Bronchial epithelial cell (primary cell): Measurements from ENCODE around the gene SIAE. TPM values are rescaled to one million over a fixed set of nuclear protein-coding genes. Genes with fewer than 3 reads are reported as not detected.
A peak's percentile ranks its signal among the peaks of the same experiment; 100 is the strongest.

Experiments
- DNase-seq: peaks from one replicate; pipeline ENCODE4 v3.0.0-alpha.2; 2010; ENCODE audit warnings: low read depth
- FAIRE-seq: peaks from 2 replicates; lab custom pipeline; 2011; peaks lifted over from hg19 to GRCh38; lab: Jason Lieb, UNC
- H3K27me3 ChIP-seq: 2 replicates; pipeline ENCODE4 v1.5.1; 2011; ENCODE audit warnings: low read length; ENCODE audit not compliant: control insufficient read depth, insufficient read depth
- H3K36me3 ChIP-seq: 2 replicates; pipeline ENCODE4 v1.5.1; 2011; ENCODE audit warnings: low read length; ENCODE audit not compliant: control insufficient read depth, insufficient read depth
- H3K4me3 ChIP-seq: 2 replicates; pipeline ENCODE4 v1.5.1; 2011; ENCODE audit warnings: mild to moderate bottlenecking, low read depth, low read length, control low read depth
- CTCF ChIP-seq: IDR thresholded peaks from 2 replicates; pipeline ENCODE4 v1.5.1; 2011; ENCODE audit warnings: mild to moderate bottlenecking, moderate library complexity, low read length, control low read depth, inconsistent platforms; ENCODE audit not compliant: insufficient read depth, severe bottlenecking
- total RNA-seq: library from RNA; depleted of rRNA; stranded (reverse); fragments of >200 nt; gene quantifications from 2 replicates; pipeline ENCODE4 v1.2.1, GENCODE V29; 2014

SIAE gene
- total RNA-seq, 1 donor from 2014 or later, result 9.0 TPM

- no peak for TF ChIP-seq CTCF
- FAIRE-seq (no peak), DNase-seq (peak; percentile 76)
- H3K27me3 ChIP-seq, result peaks cover 3% of the 10 kb centered on the region
- H3K36me3 ChIP-seq, result peaks cover 13% of the 10 kb centered on the region
- H3K4me3 ChIP-seq, result peak within 1 kb of the TSS; percentile 79
Measured at GRCh38 chr11:124622531-124623451, 50.7 kb downstream of the SIAE start, which contains the start of gene TBRG1. TBRG1 (plus strand) TSS chr11:124622864; CDS start chr11:124623084, 220 bp downstream.

GRCh38 chr11:124618863-124619262 lies 54.7 kb downstream of the SIAE start:
- H3K4me3 ChIP-seq, result no peak overlapping the region
- H3K27me3 ChIP-seq, result peaks cover 3% of the 10 kb centered on the region
- no peak for TF ChIP-seq CTCF
- FAIRE-seq (no peak), DNase-seq (no peak)
- H3K36me3 ChIP-seq, result no peaks in the 10 kb centered on the region

GRCh38 chr11:124612567-124613246 lies 60.8 kb downstream of the SIAE start:
- FAIRE-seq, result no peak
- H3K4me3 ChIP-seq, result no peak overlapping the region
- DNase-seq, result no peak
- H3K36me3 ChIP-seq, result no peaks in the 10 kb centered on the region
- H3K27me3 ChIP-seq, result no peaks in the 10 kb centered on the region
- TF ChIP-seq CTCF, result no peak

GRCh38 chr11:124612045-124612444 lies 61.5 kb downstream of the SIAE start:
- DNase-seq (no peak), FAIRE-seq (no peak)
- Histone ChIP-seq H3K36me3 (no peaks in the 10 kb centered on the region), H3K27me3 (no peaks in the 10 kb centered on the region), H3K4me3 (no peak overlapping the region)
- TF ChIP-seq CTCF, result no peak

GRCh38 chr11:124611064-124611463 lies 62.5 kb downstream of the SIAE start, which contains the start of gene PANX3:
PANX3 (plus strand) TSS chr11:124611428; CDS start chr11:124611557, 129 bp downstream.
- DNase-seq, result no peak
- FAIRE-seq, result no peak
- Histone ChIP-seq H3K4me3 (no peak within 1 kb of the TSS), H3K27me3 (no peaks in the 10 kb centered on the region), H3K36me3 (no peaks in the 10 kb centered on the region)
- no peak for TF ChIP-seq CTCF
